Mucosa of descending colon (tissue), 3 donors: ENCODE data around the gene THPO. TPM values are rescaled to one million over a fixed set of nuclear protein-coding genes. Genes with fewer than 3 reads are reported as not detected.

ENCODE experiments used
- ATAC-seq: fragments of 200-7000 bp; cut with Tn5 transposase; one replicate; pipeline ENCODE4 v1.9.1; 2020; ENCODE audit warnings: mild to moderate bottlenecking, moderate library complexity
- DNase-seq, 3 donors: peaks; one replicate each; pipeline ENCODE4 v3.0.0-alpha.2; 2020
- H3K36me3 ChIP-seq: fragments of 200-600 bp; one replicate; pipeline ENCODE4 v1.8.0; 2021; ENCODE audit warnings: low read depth, mild to moderate bottlenecking
- H3K4me1 ChIP-seq: fragments of 200-600 bp; one replicate; pipeline ENCODE4 v1.8.0; 2021; ENCODE audit warnings: low read depth, mild to moderate bottlenecking
- H3K4me3 ChIP-seq: fragments of 200-600 bp; one replicate; pipeline ENCODE4 v1.8.0; 2021; ENCODE audit warnings: mild to moderate bottlenecking
- H3K9me3 ChIP-seq: fragments of 200-600 bp; one replicate; pipeline ENCODE4 v1.8.0; 2021; ENCODE audit warnings: mild to moderate bottlenecking
- CTCF ChIP-seq: fragments of 200-600 bp; IDR thresholded peaks from one replicate; pipeline ENCODE4 v1.8.0; 2022; ENCODE audit warnings: antibody characterized with exemption, mild to moderate bottlenecking
- intact Hi-C, 2 donors: fragments of 100-400 bp; cut with DNase I in 1 of 2; cut with micrococcal nuclease in 1 of 2; formaldehyde crosslinking; loops; one replicate each; pipeline versions ENCODE4 v1.11.0 to v1.11.1; 2022; cut with DNase I, micrococcal nuclease
- total RNA-seq, 3 donors: library from RNA; stranded (reverse); fragmentation: NEBNext Ultra II Directional in 2 of 3; extraction: Animal tissue kit (Norgen Biotek cat#: 25700) in 2 of 3; gene quantifications; one replicate each; pipeline versions ENCODE4 v1.2.1 to v1.2.4, GENCODE V29; 2021 to 2023
- donor health status: DM: no; HTN: no; CAD: no; lungs with moderate emphysema.
- donor health status: DM: no; HTN: no; CAD: no.
- donor health status: DM: no; HTN: yes; CAD: no.

The THPO gene
- total RNA-seq, 3 donors from 2014 or later = 0.14 to 0.63 TPM; not detected in 1

- peak in 2 of 3 donors; percentile 40 to 68 for DNase-seq
- TF ChIP-seq CTCF = no peak
- intact Hi-C loops = no loop called here
- ATAC-seq = no peak
- H3K4me3 ChIP-seq = peak overlapping the region; percentile 96
- peaks cover 22% of the 10 kb centered on the region for H3K4me1 ChIP-seq
- no peaks in the 10 kb centered on the region for H3K36me3 ChIP-seq
- H3K9me3 ChIP-seq = no peaks in the 10 kb centered on the region
Measured at GRCh38 chr3:184360929-184361531, 17.0 kb downstream of the THPO start.

- ATAC-seq (no peak), DNase-seq (peak in 2 of 3 donors; percentile 27)
- Histone ChIP-seq H3K9me3 (no peaks in the 10 kb centered on the region), H3K4me3 (peak overlapping the region; percentile 96), H3K36me3 (no peaks in the 10 kb centered on the region), H3K4me1 (peaks cover 22% of the 10 kb centered on the region)
- TF ChIP-seq CTCF = no peak
- intact Hi-C loops = no loop called here
Measured at GRCh38 chr3:184360070-184360928, 17.7 kb downstream of the THPO start.

- intact Hi-C loops = no loop called here
- no peak overlapping the region for H3K4me3 ChIP-seq
- no peak for ATAC-seq
Measured at GRCh38 chr3:184359610-184360009, 18.4 kb downstream of the THPO start.

GRCh38 chr3:184358921-184359350 lies 19.1 kb downstream of the THPO start:
- intact Hi-C loops = no loop called here
- Histone ChIP-seq H3K4me3 (no peak overlapping the region), H3K9me3 (no peaks in the 10 kb centered on the region), H3K4me1 (peaks cover 17% of the 10 kb centered on the region), H3K36me3 (no peaks in the 10 kb centered on the region)
- DNase-seq = no peak
- ATAC-seq = no peak
- no peak for TF ChIP-seq CTCF

More at GRCh38 chr3:184359610-184360009, 18.4 kb downstream of the THPO start:
- DNase-seq = peak in 1 of 3 donors; percentile 45
- Histone ChIP-seq H3K9me3 (no peaks in the 10 kb centered on the region), H3K36me3 (no peaks in the 10 kb centered on the region), H3K4me1 (peaks cover 22% of the 10 kb centered on the region)
- no peak for TF ChIP-seq CTCF

- Histone ChIP-seq H3K4me1 (peaks cover 14% of the 10 kb centered on the region), H3K36me3 (no peaks in the 10 kb centered on the region), H3K9me3 (no peaks in the 10 kb centered on the region), H3K4me3 (no peak overlapping the region)
- intact Hi-C loops = no loop called here
- no peak for TF ChIP-seq CTCF
- DNase-seq = peak in 1 of 3 donors; percentile 15
- ATAC-seq = no peak
Measured at GRCh38 chr3:184358124-184358767, 19.8 kb downstream of the THPO start.
